Pancreas (tissue), 10 donors: ENCODE data around the gene GRAMD2B. TPM values are rescaled to one million over a fixed set of nuclear protein-coding genes. Genes with fewer than 3 reads are reported as not detected.

ENCODE experiments used
- ATAC-seq, 4 donors: fragments of 200-7000 bp; cut with Tn5 transposase; one replicate each; pipeline versions ENCODE4 v1.8.0 to v1.9.1; 2020; ENCODE audit warnings: mild to moderate bottlenecking in 4 of 4, moderate library complexity in 4 of 4
- DNase-seq, 6 donors: peaks; one replicate each; pipeline ENCODE4 v3.0.0-alpha.2; 2020
- FAIRE-seq: peaks from 2 replicates; lab custom pipeline; 2012; peaks lifted over from hg19 to GRCh38; lab: Jason Lieb, UNC
- H3K27ac ChIP-seq, 4 donors: fragments of 200-600 bp; sonication (generic); 1 replicate in 3 of 4; 2 replicates in 1 of 4; pipeline versions ENCODE4 v1.5.0 to v1.8.0; 2020
- H3K27me3 ChIP-seq, 4 donors: fragments of 200-600 bp; one replicate each; pipeline ENCODE4 v1.8.0; 2021
- H3K36me3 ChIP-seq, 3 donors: fragments of 200-600 bp; sonication (generic) in 1 of 3; one replicate each; pipeline versions ENCODE4 v1.5.0 to v1.8.0; 2020 to 2021
- H3K4me1 ChIP-seq, 3 donors: fragments of 200-600 bp; one replicate each; pipeline ENCODE4 v1.8.0; 2021
- H3K4me3 ChIP-seq, 4 donors: fragments of 200-600 bp; sonication (generic) in 2 of 4; one replicate each; pipeline versions ENCODE4 v1.5.0 to v1.8.0; 2020 to 2021
- H3K9me3 ChIP-seq, 4 donors: fragments of 200-600 bp; one replicate each; pipeline ENCODE4 v1.8.0; 2021
- WGBS, 2 donors: extraction: QIAGEN DNeasy Blood & Tissue Kit; methylation state at CpG; one replicate each; pipeline ENCODE4 v1.1.7; 2013; 5-methylcytosine and 5-hydroxymethylcytosine counted together
- intact Hi-C, 3 donors: fragments of 100-400 bp; cut with DNase I; formaldehyde crosslinking; loops; one replicate each; pipeline versions ENCODE4 v1.11.1 to v1.14.2; 2022
- polyA plus RNA-seq, 2 donors: library from polyadenylated mRNA; stranded (reverse); fragments of 200-250 nt; gene quantifications; one replicate each; pipeline ENCODE4 v1.2.3, GENCODE V29; 2013
- total RNA-seq, 6 donors: library from RNA; stranded (reverse); fragmentation: NEBNext Ultra II Directional in 4 of 6; extraction: Animal tissue kit (Norgen Biotek cat#: 25700) in 4 of 6; gene quantifications; one replicate each; pipeline versions ENCODE4 v1.2.1 to v1.2.4, GENCODE V29; 2021 to 2023
- TF ChIP-seq, protein P1 (sequence below), 4 donors: fragments of 200-600 bp; sonication (generic) in 3 of 4; IDR thresholded peaks; one replicate each; pipeline versions ENCODE4 v1.5.0 to v1.8.0; 2021; ENCODE audit warnings: antibody characterized with exemption in 4 of 4
- donor health status: healthy with polysubstance abuse.
- donor health status: DM: no; HTN: no; CAD: no; lungs with moderate emphysema.
- donor health status: DM: no; HTN: no; CAD: no.
- donor health status: control.
- donor health status: control.
- donor health status: Bipolar disorder and iron deficiency.
- donor health status: DM: yes; HTN: yes; CAD: no.
- donor health status: DM: no; HTN: no; CAD: no.
- donor health status: DM: no; HTN: no; CAD: no.
- donor health status: DM: yes; HTN: yes; CAD: no.

GRAMD2B gene
- total and polyA plus RNA-seq, 8 donors, result 4.4 to 11.8 (median 6.5) TPM

GRCh38 chr5:126433701-126434100 lies 10.5 kb downstream of the GRAMD2B start:
- TF ChIP-seq, protein P1, sequence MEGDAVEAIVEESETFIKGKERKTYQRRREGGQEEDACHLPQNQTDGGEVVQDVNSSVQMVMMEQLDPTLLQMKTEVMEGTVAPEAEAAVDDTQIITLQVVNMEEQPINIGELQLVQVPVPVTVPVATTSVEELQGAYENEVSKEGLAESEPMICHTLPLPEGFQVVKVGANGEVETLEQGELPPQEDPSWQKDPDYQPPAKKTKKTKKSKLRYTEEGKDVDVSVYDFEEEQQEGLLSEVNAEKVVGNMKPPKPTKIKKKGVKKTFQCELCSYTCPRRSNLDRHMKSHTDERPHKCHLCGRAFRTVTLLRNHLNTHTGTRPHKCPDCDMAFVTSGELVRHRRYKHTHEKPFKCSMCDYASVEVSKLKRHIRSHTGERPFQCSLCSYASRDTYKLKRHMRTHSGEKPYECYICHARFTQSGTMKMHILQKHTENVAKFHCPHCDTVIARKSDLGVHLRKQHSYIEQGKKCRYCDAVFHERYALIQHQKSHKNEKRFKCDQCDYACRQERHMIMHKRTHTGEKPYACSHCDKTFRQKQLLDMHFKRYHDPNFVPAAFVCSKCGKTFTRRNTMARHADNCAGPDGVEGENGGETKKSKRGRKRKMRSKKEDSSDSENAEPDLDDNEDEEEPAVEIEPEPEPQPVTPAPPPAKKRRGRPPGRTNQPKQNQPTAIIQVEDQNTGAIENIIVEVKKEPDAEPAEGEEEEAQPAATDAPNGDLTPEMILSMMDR (IDR thresholded peaks at IDR 0.05), result no peak
- no peaks in the 10 kb centered on the region for H3K4me1 ChIP-seq
- no peaks in the 10 kb centered on the region for H3K9me3 ChIP-seq
- no peaks in the 10 kb centered on the region for H3K27me3 ChIP-seq
- H3K27ac ChIP-seq, result no peak overlapping the region
- intact Hi-C loops, result no loop called here
- H3K36me3 ChIP-seq, result no peaks in the 10 kb centered on the region
- H3K4me3 ChIP-seq, result no peak overlapping the region
- DNase-seq (no peak), FAIRE-seq (no peak), ATAC-seq (no peak)

GRCh38 chr5:126435261-126435660 lies 12.1 kb downstream of the GRAMD2B start:
- Histone ChIP-seq H3K27ac (no peak overlapping the region), H3K4me3 (no peak overlapping the region), H3K9me3 (no peaks in the 10 kb centered on the region), H3K4me1 (no peaks in the 10 kb centered on the region), H3K36me3 (no peaks in the 10 kb centered on the region), H3K27me3 (no peaks in the 10 kb centered on the region)
- FAIRE-seq, result no peak
- intact Hi-C loops, result no loop called here
- WGBS, 2 donors, result 93 to 98% methylated on average over 8 of the region's 8 CpGs
- TF ChIP-seq, protein P1 (IDR thresholded peaks at IDR 0.05), result no peak
- no peak for DNase-seq
- no peak for ATAC-seq

DNA sequence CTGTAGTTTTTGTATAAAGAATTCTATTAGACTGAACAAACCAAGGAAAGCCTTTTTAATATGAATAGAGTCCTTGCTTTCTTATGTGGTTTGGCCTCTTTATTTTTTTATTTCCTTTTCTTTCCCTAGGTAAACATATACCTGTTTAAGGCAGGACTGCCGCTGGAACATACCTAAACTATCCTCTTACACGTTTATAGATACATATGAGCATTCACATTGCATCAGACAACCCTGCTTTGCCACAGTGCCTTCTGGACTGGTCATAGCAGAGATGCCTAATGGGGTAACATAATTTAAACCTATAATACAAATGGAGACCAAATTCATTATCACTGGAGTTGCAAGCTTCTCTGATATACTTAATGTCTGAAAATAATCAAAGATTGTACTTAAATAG lies 12.5 kb downstream of the GRAMD2B start:
- TF ChIP-seq, protein P1 (IDR thresholded peaks at IDR 0.05), result no peak
- FAIRE-seq (no peak), DNase-seq (no peak), ATAC-seq (no peak)
- no peaks in the 10 kb centered on the region for H3K9me3 ChIP-seq
- WGBS, 2 donors, result 78 to 80% methylated on average over 2 of the region's 2 CpGs
- H3K4me1 ChIP-seq, result no peaks in the 10 kb centered on the region
- no peaks in the 10 kb centered on the region for H3K27me3 ChIP-seq
- no peaks in the 10 kb centered on the region for H3K36me3 ChIP-seq
- H3K27ac ChIP-seq, result no peak overlapping the region
- intact Hi-C loops, result no loop called here
- H3K4me3 ChIP-seq, result no peak overlapping the region

DNA sequence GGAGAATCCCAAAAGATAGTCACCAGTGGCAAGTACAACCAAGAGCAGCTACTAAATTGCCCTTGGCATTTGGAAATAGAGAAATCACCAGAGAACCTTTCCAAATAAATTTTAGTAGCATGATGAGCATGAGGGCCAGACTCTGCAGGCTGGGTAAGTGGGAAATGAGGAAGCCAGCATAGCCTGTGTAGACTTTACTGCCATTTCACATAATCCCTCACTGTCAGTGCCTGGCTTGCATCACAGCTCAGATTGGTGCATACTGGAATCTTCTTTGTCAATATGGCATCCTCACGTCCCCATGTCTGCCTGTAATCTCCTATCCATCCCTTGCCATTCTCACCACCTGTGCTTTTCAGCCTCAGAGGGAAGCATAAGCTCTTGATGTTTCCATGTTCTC lies 14.5 kb downstream of the GRAMD2B start:
- DNase-seq (no peak), FAIRE-seq (no peak)
- 91 to 92% methylated on average over 1 of the region's 1 CpG for WGBS, 2 donors

DNA sequence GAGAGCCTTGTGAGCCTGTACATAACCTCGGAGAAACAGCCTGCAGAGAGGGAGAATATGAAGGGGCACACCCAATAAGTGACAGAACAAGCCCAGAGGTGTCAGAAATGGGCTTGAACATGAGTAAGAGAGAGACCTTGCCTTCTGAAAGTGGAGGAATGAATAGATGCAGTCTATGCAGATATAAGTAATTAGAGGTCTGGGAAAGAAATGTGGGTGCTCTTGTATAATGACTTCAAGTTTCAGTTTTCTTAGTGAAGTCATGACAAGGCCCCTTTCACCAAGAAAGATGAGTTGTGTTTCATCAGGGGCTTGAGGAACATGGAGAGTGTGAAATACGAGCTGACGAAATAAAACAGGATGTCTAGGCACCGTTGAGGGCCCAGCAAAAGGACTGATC lies 15.1 kb downstream of the GRAMD2B start:
- ATAC-seq (no peak), DNase-seq (no peak), FAIRE-seq (no peak)
- H3K4me3 ChIP-seq, result no peak overlapping the region
- intact Hi-C loops, result no loop called here
- no peaks in the 10 kb centered on the region for H3K36me3 ChIP-seq
- no peaks in the 10 kb centered on the region for H3K27me3 ChIP-seq
- TF ChIP-seq, protein P1 (IDR thresholded peaks at IDR 0.05), result no peak
- no peaks in the 10 kb centered on the region for H3K4me1 ChIP-seq
- no peaks in the 10 kb centered on the region for H3K9me3 ChIP-seq
- 89 to 94% methylated on average over 4 of the region's 4 CpGs for WGBS, 2 donors
- no peak overlapping the region for H3K27ac ChIP-seq

More for the DNA sequence above, 14.5 kb downstream of the GRAMD2B start:
- H3K27ac ChIP-seq, result no peak overlapping the region
- H3K4me1 ChIP-seq, result no peaks in the 10 kb centered on the region
- H3K27me3 ChIP-seq, result no peaks in the 10 kb centered on the region
- TF ChIP-seq, protein P1 (IDR thresholded peaks at IDR 0.05), result no peak
- H3K9me3 ChIP-seq, result no peaks in the 10 kb centered on the region
- no peak overlapping the region for H3K4me3 ChIP-seq
- ATAC-seq, result no peak
- no peaks in the 10 kb centered on the region for H3K36me3 ChIP-seq
- intact Hi-C loops, result no loop called here
